Measurements from ENCODE around the gene CLDN9.

CLDN9 gene

DNA sequence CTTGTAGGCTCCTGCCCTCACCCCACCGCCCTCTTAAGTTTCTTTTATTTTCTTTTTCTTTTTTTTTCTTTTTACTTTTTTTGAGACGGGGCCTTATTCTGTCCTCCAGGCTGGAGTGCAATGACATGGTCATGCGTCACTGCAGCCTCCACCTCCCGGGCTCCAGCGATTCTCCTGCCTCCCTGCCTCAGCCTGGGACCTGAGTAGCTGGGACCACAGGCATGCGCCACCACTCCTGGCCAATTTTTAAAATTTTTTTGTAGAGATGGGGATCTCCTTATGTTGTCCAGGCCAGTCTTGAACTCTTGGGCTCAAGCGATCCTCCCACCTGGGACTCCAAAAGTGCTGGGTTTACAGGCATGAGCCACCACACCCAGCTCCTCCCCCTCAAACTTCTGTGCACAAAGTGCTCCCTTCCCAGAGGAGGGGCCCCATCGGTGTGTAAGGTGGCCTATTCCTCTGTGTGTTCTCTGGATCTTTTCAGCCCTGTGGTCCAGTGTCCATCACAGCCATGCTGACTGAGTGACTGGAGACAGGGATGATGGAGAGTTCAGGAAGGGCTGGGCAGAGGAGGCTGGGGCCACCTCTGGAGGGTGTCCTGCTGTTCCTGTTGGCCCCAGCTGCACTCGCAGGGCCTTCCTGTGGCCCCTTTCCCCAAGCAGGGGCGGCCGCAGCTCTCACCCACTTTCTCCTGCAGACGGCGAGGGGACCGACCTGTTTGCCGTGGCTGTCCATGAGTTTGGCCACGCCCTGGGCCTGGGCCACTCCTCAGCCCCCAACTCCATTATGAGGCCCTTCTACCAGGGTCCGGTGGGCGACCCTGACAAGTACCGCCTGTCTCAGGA lies 43.8 kb downstream of the CLDN9 start:
- DNase-seq (ENCODE audit: low read depth): no peak

DNA sequence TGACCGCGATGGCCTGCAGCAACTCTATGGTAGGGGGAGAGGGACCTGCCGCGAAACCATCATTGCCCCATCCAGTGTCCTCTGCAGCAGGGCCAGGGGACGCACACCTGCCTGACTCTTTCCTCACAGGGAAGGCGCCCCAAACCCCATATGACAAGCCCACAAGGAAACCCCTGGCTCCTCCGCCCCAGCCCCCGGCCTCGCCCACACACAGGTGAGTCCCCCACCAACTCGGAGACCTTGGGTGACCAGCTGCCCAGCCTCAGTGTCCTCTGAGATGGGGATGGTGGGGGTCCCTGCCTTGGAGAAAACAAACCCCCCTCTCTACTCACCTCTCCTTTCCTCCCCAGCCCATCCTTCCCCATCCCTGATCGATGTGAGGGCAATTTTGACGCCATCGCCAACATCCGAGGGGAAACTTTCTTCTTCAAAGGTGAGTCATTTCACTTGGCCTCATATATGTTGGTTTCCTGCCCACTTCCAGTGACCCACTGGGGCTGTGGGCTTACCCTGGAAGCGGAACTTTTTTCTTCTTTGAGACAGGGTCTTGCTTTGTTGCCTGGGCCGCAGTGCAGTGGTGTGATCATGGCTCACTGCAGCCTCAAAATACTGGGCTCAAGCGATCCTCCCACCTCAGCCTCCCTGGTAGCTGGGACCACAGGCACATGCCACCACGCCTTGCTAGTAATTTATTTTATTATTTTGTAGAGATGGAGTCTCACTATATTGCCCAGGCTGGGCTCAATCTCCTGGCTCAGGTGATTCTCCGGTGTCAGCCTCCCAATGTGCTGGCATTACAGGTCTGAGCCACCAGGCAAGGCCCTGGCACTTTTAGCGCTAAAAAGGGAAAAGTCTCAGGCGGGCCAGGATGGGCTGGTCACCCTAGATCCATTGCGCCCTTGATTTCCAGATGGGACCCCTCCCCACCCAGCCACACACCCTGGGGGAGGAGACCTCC lies 44.7 kb downstream of the CLDN9 start:
- no peak for DNase-seq (ENCODE audit: low read depth)

DNA sequence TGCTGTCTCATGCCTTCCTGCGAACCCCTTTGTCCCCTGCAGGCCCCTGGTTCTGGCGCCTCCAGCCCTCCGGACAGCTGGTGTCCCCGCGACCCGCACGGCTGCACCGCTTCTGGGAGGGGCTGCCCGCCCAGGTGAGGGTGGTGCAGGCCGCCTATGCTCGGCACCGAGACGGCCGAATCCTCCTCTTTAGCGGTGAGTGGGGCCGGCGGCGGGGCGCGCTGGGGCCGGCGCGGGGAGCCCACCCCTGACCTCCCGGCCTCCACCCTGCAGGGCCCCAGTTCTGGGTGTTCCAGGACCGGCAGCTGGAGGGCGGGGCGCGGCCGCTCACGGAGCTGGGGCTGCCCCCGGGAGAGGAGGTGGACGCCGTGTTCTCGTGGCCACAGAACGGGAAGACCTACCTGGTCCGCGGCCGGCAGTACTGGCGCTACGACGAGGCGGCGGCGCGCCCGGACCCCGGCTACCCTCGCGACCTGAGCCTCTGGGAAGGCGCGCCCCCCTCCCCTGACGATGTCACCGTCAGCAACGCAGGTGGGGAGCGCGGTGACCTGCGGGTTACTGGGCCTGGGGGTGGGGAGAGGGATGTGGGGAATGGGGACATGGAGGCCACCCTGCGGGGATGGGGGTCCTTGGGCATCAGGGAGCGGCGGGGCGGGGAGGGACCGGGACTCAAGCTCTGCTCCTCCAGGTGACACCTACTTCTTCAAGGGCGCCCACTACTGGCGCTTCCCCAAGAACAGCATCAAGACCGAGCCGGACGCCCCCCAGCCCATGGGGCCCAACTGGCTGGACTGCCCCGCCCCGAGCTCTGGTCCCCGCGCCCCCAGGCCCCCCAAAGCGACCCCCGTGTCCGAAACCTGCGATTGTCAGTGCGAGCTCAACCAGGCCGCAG lies 45.7 kb downstream of the CLDN9 start:
- DNase-seq (ENCODE audit: low read depth): no peak

DNA sequence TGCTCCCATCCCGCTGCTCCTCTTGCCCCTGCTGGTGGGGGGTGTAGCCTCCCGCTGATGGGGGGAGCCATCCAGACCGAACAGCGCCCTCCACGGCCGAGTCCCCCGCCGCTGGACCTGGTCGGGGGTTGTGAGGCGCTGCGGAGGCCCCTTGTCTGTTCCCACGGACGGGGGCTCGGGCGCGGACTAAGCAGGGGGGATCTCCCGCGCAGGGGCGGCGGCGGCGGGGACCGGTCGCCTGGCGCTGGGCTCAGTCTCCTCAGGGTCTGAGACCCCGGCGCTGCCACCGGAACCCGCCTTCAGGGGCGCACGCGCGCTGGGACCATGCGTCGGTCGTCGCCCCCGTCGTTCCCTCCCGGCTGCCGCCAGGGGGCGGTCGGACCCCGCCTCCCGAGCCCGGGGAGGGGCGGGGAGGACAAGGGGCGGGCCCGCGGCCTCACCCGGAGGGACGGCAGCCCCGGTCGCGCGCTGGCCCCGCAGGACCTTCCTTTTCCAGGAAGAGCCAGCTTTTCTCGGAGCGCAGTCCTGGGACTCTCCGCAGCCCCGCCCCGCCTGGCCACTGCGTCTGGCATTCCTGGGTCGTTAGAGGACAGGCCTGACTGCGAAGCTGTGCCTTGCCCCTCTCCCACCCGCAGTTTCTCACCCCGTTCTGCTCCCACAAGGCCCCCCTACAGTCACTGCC lies 46.5 kb downstream of the CLDN9 start:
- peak; percentile 73 for DNase-seq (ENCODE audit: low read depth)

DNA sequence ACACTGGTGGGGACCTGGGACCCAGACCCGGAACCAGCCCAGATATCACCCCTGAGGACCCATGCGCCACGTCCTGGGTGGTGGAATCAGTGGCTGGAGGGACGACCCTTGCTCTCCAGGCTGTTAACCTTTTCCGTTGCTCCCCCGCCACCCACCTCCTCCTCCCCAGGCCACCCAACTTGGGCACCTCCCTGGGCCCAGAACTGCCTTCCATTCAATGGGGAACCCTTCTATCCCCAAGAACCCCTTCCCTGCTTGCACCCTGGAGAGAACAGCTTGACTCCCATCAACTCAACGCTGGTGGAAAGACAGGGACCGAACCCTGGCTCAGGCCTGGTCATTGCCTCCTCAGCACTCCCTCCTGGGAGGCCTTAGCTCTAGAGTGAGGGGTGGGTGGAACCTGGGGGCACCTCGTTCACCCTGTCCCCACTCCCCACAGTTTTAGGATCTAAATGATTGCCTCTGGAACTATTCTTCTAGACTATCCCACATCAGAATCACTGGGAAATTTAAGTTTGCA lies 47.1 kb downstream of the CLDN9 start:
- no peak for DNase-seq (ENCODE audit: low read depth)

DNA sequence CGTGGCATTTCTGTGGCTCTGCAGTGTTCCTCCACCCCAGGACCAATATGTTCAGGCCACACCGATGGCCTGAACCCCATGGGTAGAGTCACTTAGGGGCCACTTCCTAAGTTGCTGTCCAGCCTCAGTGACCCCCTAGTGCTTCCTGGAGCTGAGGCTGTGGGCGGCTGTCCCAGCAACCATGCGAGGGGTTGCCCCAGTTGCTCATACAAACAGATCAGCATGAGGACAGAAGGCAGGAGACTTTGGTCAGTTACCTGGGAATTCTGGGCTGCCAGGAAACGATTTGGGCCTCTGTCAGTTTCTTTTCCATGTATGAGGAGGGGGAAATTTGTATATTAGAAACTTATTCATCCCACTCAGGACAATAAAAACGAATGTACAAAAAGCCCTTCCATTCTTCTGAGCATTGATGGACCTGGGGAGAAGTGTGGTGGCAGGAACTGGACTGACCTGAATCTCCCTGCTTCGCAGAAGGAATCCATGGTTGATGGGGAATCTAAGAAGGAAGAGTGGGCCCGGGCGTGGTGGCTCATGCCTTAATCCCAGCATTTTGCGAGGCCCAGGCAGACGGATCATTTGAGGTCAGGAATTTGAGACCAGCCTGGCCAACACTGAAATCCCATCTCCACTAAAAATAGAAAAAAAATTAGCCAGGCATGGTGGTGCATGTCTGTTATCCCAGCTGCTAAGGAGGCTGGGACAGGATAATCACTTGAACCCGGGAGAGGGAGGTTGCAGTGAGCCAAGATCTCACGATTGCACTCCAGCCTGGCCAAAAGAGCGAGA lies 47.8 kb downstream of the CLDN9 start:
- no peak for DNase-seq (ENCODE audit: low read depth)

DNA sequence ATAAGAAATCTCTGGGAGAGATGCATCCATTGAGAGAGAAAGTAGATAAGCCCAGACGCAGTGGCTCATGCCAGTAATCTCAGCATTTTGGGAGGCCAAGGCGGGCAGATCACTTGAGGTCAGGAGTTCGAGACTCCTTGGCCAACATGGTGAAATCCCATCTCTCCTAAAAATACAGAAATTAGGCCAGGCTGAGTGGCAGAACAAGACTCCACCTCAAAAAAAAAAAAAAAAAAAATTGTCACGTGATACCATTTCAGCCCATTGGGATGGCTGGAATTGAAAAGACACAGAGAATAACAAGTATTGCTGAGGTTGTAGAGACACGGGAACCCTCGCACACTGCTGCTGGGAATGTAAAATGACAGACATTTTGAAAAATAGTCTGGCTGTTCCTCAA lies 49.8 kb downstream of the CLDN9 start:
- no peak for DNase-seq (ENCODE audit: low read depth)

DNA sequence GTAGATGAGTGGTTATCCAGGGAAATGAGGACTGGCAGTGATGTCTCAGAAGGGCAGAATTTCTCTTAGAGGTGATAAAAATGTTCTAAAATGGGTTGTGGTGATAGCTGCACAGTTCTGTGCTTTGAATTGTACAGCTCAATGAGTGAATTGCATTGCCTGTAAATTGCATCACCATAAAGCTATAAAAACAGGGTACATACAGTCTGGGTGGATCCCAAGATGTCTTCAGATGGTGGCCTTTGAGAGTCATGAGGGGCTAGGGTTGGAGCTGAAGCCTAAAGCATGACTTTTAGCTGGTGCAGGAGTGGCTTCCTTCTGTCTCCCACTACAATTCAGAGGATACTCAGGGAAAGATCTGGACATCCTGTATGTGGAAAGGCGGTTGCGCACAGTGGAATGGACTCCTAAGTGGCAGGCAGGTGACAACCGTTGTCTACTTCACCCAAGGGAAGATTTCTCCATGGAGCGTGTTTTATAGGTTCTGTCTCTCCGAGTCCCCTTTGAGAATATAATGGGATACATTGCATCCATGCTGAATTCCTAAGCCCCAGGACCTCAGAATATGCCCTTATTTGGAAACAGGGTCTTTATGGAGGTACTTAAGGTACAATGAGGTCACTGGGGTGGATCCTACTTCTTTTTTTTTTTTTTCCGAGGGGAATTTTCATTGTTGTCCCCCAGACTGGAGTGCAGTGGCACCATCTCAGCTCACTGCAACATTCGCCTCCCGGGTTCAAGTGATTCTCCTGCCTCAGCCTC lies 51.1 kb downstream of the CLDN9 start:
- DNase-seq (ENCODE audit: low read depth): no peak

Measured in T-helper 22 cell (primary cell).